CD4-positive, alpha-beta T cell (primary cell): ENCODE data around the gene ITSN1. TPM values are rescaled to one million over a fixed set of nuclear protein-coding genes. Genes with fewer than 3 reads are reported as not detected.

Experiments used
- ATAC-seq: fragments of 200-7000 bp; cut with Tn5 transposase; one replicate; pipeline ENCODE4 v1.10.0; 2022; ENCODE audit warnings: mild to moderate bottlenecking; ENCODE audit not compliant: poor library complexity
- CTCF ChIA-PET: fragments of 350-600 bp; sonication (Branson Sonifier 250); formaldehyde crosslinking; loops from one replicate; lab custom pipeline; 2021; ENCODE audit warnings: antibody characterized with exemption, inconsistent platforms; lab: Charles Lee
- POLR2A ChIA-PET: fragments of 350-600 bp; sonication (Branson Sonifier 250); formaldehyde crosslinking; loops from one replicate; lab custom pipeline; 2021; ENCODE audit warnings: antibody characterized with exemption, inconsistent platforms; lab: Charles Lee
- DNase-seq, 14 experiments: peaks; one replicate each; pipeline ENCODE4 v3.0.0-alpha.2; 2013 to 2020; ENCODE audit warnings: mixed read lengths in 2 of 14
- H3K27ac ChIP-seq, 2 donors: one replicate each; pipeline versions ENCODE4 v1.5.1 to v1.7.0; 2013; ENCODE audit warnings: low read length in 2 of 2, low read depth in 1 of 2, mild to moderate bottlenecking in 1 of 2
- H3K27me3 ChIP-seq, 2 experiments: 1 replicate in 1 of 2; 2 replicates in 1 of 2; pipeline versions ENCODE4 v1.6.1 to v1.7.0; 2013; ENCODE audit warnings: low read length in 2 of 2, control low read depth in 1 of 2, mild to moderate bottlenecking in 1 of 2, moderate library complexity in 1 of 2; ENCODE audit not compliant: insufficient read depth in 2 of 2, control insufficient read depth in 1 of 2
- H3K36me3 ChIP-seq: one replicate; pipeline ENCODE4 v1.6.1; 2013; ENCODE audit warnings: low read length, control low read depth; ENCODE audit not compliant: insufficient read depth
- H3K4me1 ChIP-seq: one replicate; pipeline ENCODE4 v1.6.1; 2013; ENCODE audit warnings: low read length, control low read depth; ENCODE audit not compliant: insufficient read depth
- H3K4me3 ChIP-seq: one replicate; pipeline ENCODE4 v1.5.1; 2013; ENCODE audit warnings: mild to moderate bottlenecking, low read length, moderate library complexity
- H3K9me3 ChIP-seq, 2 experiments: 1 replicate in 1 of 2; 2 replicates in 1 of 2; pipeline versions ENCODE4 v1.6.1 to v1.7.0; 2013; ENCODE audit warnings: low read length in 2 of 2, mild to moderate bottlenecking in 2 of 2, control low read depth in 1 of 2, moderate library complexity in 1 of 2; ENCODE audit not compliant: control insufficient read depth in 1 of 2, insufficient read depth in 1 of 2
- H3K27ac Mint-ChIP-seq: one replicate; pipeline ENCODE4 v1.8.0; 2020; ENCODE audit warnings: mixed read lengths
- H3K27me3 Mint-ChIP-seq: one replicate; pipeline ENCODE4 v1.8.0; 2021; ENCODE audit warnings: mixed read lengths
- H3K36me3 Mint-ChIP-seq: one replicate; pipeline ENCODE4 v1.8.0; 2021; ENCODE audit warnings: low read depth, mixed read lengths
- H3K4me1 Mint-ChIP-seq: one replicate; pipeline ENCODE4 v1.8.0; 2021; ENCODE audit warnings: low read depth, mixed read lengths
- H3K4me3 Mint-ChIP-seq: one replicate; pipeline ENCODE4 v1.8.0; 2020; ENCODE audit warnings: mild to moderate bottlenecking, mixed read lengths
- H3K9me3 Mint-ChIP-seq: one replicate; pipeline ENCODE4 v1.8.0; 2020; ENCODE audit warnings: mixed read lengths
- intact Hi-C, 2 experiments: fragments of 100-400 bp; cut with DNase I in 1 of 2; cut with micrococcal nuclease in 1 of 2; formaldehyde crosslinking; loops; one replicate each; pipeline versions ENCODE4 v1.15.1 to v1.9.0; 2023 to 2025; cut with DNase I, micrococcal nuclease
- total RNA-seq, 174 experiments: library from RNA in 2 of 174; stranded (reverse) in 2 of 174; gene quantifications; one replicate each; pipeline ENCODE4 v1.2.3 and lab custom pipeline; 2021 to 2026
- TF ChIP-seq, protein P1 (sequence below): fragments of 200-600 bp; IDR thresholded peaks from one replicate; pipeline ENCODE4 v1.8.0; 2022; ENCODE audit warnings: antibody characterized with exemption, mild to moderate bottlenecking

Gene ITSN1
- total RNA-seq, 2 experiments from 2014 or later, result 2.1 to 3.0 TPM

DNA sequence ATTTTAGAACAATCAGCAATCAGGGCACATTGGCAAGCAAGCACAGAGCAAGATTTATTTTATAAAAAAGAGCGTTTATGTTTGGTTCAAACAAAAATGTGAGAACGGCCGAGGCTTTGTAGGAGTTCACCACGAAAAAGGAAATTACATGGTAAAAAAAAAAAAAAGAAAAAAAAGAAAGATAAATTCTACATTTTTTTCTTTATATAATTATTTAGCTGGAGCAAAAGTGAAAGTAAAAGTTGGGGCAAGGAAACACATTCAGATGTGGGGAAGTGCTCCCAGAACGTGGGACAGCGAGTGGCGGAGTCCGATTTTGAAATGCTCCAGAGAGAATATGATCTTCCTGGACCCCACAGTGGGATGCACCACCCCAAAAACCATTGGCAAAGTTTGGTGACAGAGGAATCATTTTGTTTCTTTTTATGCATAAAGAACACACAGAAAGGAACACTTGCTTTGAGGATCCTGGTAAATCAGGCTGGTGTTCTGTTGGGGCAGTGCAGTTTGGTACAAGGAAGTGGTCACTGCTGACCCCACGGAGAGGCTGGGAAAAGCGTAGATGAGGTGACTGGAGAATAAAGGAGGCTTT lies 289.6 kb downstream of the ITSN1 start:
- peak; percentile 24 for ATAC-seq
- CTCF ChIA-PET, result interaction anchor here (1.0 to 4.0 kb wide), 4 partner anchors 8 to 197 kb away, joined by 5 to 24 read pairs (median 14); no protein-coding TSS in a partner anchor
- TF ChIP-seq, protein P1, sequence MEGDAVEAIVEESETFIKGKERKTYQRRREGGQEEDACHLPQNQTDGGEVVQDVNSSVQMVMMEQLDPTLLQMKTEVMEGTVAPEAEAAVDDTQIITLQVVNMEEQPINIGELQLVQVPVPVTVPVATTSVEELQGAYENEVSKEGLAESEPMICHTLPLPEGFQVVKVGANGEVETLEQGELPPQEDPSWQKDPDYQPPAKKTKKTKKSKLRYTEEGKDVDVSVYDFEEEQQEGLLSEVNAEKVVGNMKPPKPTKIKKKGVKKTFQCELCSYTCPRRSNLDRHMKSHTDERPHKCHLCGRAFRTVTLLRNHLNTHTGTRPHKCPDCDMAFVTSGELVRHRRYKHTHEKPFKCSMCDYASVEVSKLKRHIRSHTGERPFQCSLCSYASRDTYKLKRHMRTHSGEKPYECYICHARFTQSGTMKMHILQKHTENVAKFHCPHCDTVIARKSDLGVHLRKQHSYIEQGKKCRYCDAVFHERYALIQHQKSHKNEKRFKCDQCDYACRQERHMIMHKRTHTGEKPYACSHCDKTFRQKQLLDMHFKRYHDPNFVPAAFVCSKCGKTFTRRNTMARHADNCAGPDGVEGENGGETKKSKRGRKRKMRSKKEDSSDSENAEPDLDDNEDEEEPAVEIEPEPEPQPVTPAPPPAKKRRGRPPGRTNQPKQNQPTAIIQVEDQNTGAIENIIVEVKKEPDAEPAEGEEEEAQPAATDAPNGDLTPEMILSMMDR, result no peak

GRCh38 chr21:33932731-33933130 lies 290.4 kb downstream of the ITSN1 start:
- POLR2A ChIA-PET, result interaction anchor here (0.9 to 10.1 kb wide), 9 partner anchors 8 to 197 kb away, joined by 3 to 519 read pairs (median 5); partner anchors contain the start of genes MRPS6 and SLC5A3
- peak overlapping the region; percentile 71 for H3K4me3 ChIP-seq
- H3K4me1 Mint-ChIP-seq, result peaks cover 67% of the 10 kb centered on the region

More for the DNA sequence above, 289.6 kb downstream of the ITSN1 start:
- peak overlapping the region; percentile 98 for H3K27ac Mint-ChIP-seq
- Histone ChIP-seq H3K27me3 (no peaks in the 10 kb centered on the region), H3K9me3 (no peaks in the 10 kb centered on the region), H3K36me3 (peaks cover 4% of the 10 kb centered on the region), H3K4me3 (peak overlapping the region; percentile 71), H3K27ac (peak overlapping the region; percentile 88 to 95), H3K4me1 (peaks cover 43% of the 10 kb centered on the region)
- peaks cover 59% of the 10 kb centered on the region for H3K4me1 Mint-ChIP-seq
- intact Hi-C loops, result loop anchor here (2.0 kb wide), 2 partner anchors 15 to 17 kb away; no protein-coding TSS in a partner anchor
- peak overlapping the region; percentile 94 for H3K4me3 Mint-ChIP-seq
- POLR2A ChIA-PET, result interaction anchor here (0.7 to 10.1 kb wide), 20 partner anchors 9 to 416 kb away, joined by 3 to 519 read pairs (median 3); partner anchors contain the start of genes ATP5PO, GART, MRPS6 and SLC5A3
- H3K27me3 Mint-ChIP-seq, result no peaks in the 10 kb centered on the region
- peak in 4 of 14 experiments; percentile 18 to 72 (median 49) for DNase-seq
- no peaks in the 10 kb centered on the region for H3K9me3 Mint-ChIP-seq
- peaks cover 38% of the 10 kb centered on the region for H3K36me3 Mint-ChIP-seq

More at GRCh38 chr21:33932731-33933130, 290.4 kb downstream of the ITSN1 start:
- H3K36me3 ChIP-seq, result peaks cover 4% of the 10 kb centered on the region
- Mint-ChIP-seq H3K27me3 (no peaks in the 10 kb centered on the region), H3K4me3 (peak overlapping the region; percentile 94), H3K9me3 (no peaks in the 10 kb centered on the region), H3K27ac (peak overlapping the region; percentile 98), H3K36me3 (peaks cover 38% of the 10 kb centered on the region)
- TF ChIP-seq, protein P1, result no peak
- peak overlapping the region; percentile 88 to 95 for H3K27ac ChIP-seq
- no peaks in the 10 kb centered on the region for H3K27me3 ChIP-seq
- CTCF ChIA-PET, result interaction anchor here (0.9 to 4.0 kb wide), 4 partner anchors 9 to 196 kb away, joined by 3 to 24 read pairs (median 14); no protein-coding TSS in a partner anchor
- peaks cover 51% of the 10 kb centered on the region for H3K4me1 ChIP-seq
- H3K9me3 ChIP-seq, result no peaks in the 10 kb centered on the region
- ATAC-seq (no peak), DNase-seq (peak in 1 of 14 experiments; percentile 30)
- intact Hi-C loops, result loop anchor here (2.0 kb wide), 2 partner anchors 14 to 16 kb away; no protein-coding TSS in a partner anchor
